ENCODE measurements around the gene NUB1. TPM values are rescaled to one million over a fixed set of nuclear protein-coding genes. Genes with fewer than 3 reads are reported as not detected.
A peak's percentile ranks its signal among the peaks of the same experiment; 100 is the strongest.

The NUB1 gene
- total RNA-seq, 4 donors from 2014 or later = 66.4 to 90.8 (median 68.2) TPM

- no peak overlapping the region for H3K27ac ChIP-seq
- H3K4me3 ChIP-seq = no peak overlapping the region
- H3K9me3 ChIP-seq = peaks cover 0 to 15% (median 5%) of the 10 kb centered on the region in 4 donors
- H3K4me1 ChIP-seq = no peaks in the 10 kb centered on the region
- DNase-seq = no peak
- no peaks in the 10 kb centered on the region for H3K27me3 ChIP-seq
- H3K36me3 ChIP-seq = no peaks in the 10 kb centered on the region
- no peak for TF ChIP-seq POLR2A (IDR thresholded peaks at IDR 0.05)
- TF ChIP-seq CTCF (IDR thresholded peaks at IDR 0.05) = no peak
Measured at GRCh38 chr7:151423226-151423625, 81.6 kb downstream of the NUB1 start.

GRCh38 chr7:151423936-151424335 lies 82.3 kb downstream of the NUB1 start:
- Histone ChIP-seq H3K27me3 (no peaks in the 10 kb centered on the region), H3K27ac (no peak overlapping the region), H3K4me3 (no peak overlapping the region), H3K36me3 (no peaks in the 10 kb centered on the region), H3K4me1 (peaks cover 0 to 2% (median 0%) of the 10 kb centered on the region in 4 donors), H3K9me3 (peaks cover 0 to 13% (median 3%) of the 10 kb centered on the region in 4 donors)
- no peak for DNase-seq
- TF ChIP-seq CTCF (IDR thresholded peaks at IDR 0.05) (no peak), POLR2A (IDR thresholded peaks at IDR 0.05) (no peak)

- Histone ChIP-seq H3K27ac (no peak overlapping the region), H3K9me3 (peaks cover 0 to 9% (median 0%) of the 10 kb centered on the region in 4 donors), H3K27me3 (no peaks in the 10 kb centered on the region), H3K36me3 (no peaks in the 10 kb centered on the region), H3K4me3 (no peak overlapping the region), H3K4me1 (peaks cover 0 to 6% (median 0%) of the 10 kb centered on the region in 4 donors)
- TF ChIP-seq POLR2A (IDR thresholded peaks at IDR 0.05) (no peak), CTCF (IDR thresholded peaks at IDR 0.05) (no peak)
- DNase-seq = no peak
Measured at GRCh38 chr7:151424799-151425198, 83.2 kb downstream of the NUB1 start.

- Histone ChIP-seq H3K4me3 (no peak overlapping the region), H3K27ac (peak overlapping the region; percentile 38 to 73 (median 66))
Measured at GRCh38 chr7:151425670-151426440, 84.2 kb downstream of the NUB1 start.

GRCh38 chr7:151426441-151426903 lies 84.9 kb downstream of the NUB1 start:
- H3K27me3 ChIP-seq = no peaks in the 10 kb centered on the region
- no peak overlapping the region for H3K4me3 ChIP-seq
- H3K36me3 ChIP-seq = no peaks in the 10 kb centered on the region
- no peak for TF ChIP-seq CTCF (IDR thresholded peaks at IDR 0.05)
- TF ChIP-seq POLR2A (IDR thresholded peaks at IDR 0.05) = no peak
- H3K4me1 ChIP-seq = peaks cover 0 to 6% (median 0%) of the 10 kb centered on the region in 4 donors
- H3K27ac ChIP-seq = peak overlapping the region; percentile 32 to 73 (median 66)
- DNase-seq = peak in 1 of 3 donors; percentile 73
- H3K9me3 ChIP-seq = no peaks in the 10 kb centered on the region

More at GRCh38 chr7:151425670-151426440, 84.2 kb downstream of the NUB1 start:
- Histone ChIP-seq H3K36me3 (no peaks in the 10 kb centered on the region), H3K9me3 (no peaks in the 10 kb centered on the region), H3K4me1 (peaks cover 0 to 6% (median 0%) of the 10 kb centered on the region in 4 donors), H3K27me3 (no peaks in the 10 kb centered on the region)
- no peak for DNase-seq
- TF ChIP-seq POLR2A (IDR thresholded peaks at IDR 0.05) (no peak), CTCF (IDR thresholded peaks at IDR 0.05) (no peak)
